Urinary bladder (tissue), 4 donors: ENCODE results near the gene BCCIP. TPM values are rescaled to one million over a fixed set of nuclear protein-coding genes. Genes with fewer than 3 reads are reported as not detected.

ENCODE experiments used
- DNase-seq: peaks from one replicate; pipeline ENCODE4 v3.0.0-alpha.2; 2015; ENCODE audit errors: extremely low spot score
- H3K27ac ChIP-seq: one replicate; pipeline ENCODE4 v1.5.1; 2013; ENCODE audit warnings: low read depth, mild to moderate bottlenecking, moderate library complexity
- H3K36me3 ChIP-seq: one replicate; pipeline ENCODE4 v1.6.1; 2013; ENCODE audit warnings: mild to moderate bottlenecking, moderate library complexity; ENCODE audit not compliant: insufficient read depth
- H3K4me1 ChIP-seq: one replicate; pipeline ENCODE4 v1.6.1; 2013; ENCODE audit warnings: mild to moderate bottlenecking, moderate library complexity; ENCODE audit not compliant: insufficient read depth
- H3K4me3 ChIP-seq: one replicate; pipeline ENCODE4 v1.5.1; 2013; ENCODE audit warnings: low read depth, low read length
- WGBS: extraction: QIAGEN DNeasy Blood & Tissue Kit; methylation state at CpG from one replicate; pipeline ENCODE4 v1.1.7; 2013; 5-methylcytosine and 5-hydroxymethylcytosine counted together
- polyA plus RNA-seq: library from polyadenylated mRNA; stranded (reverse); fragments of 200-250 nt; gene quantifications from one replicate; pipeline ENCODE4 v1.2.3, GENCODE V29; 2013
- total RNA-seq: library from RNA; depleted of rRNA; stranded (reverse); fragments of >200 nt; gene quantifications from one replicate; pipeline ENCODE4 v1.2.3, GENCODE V29; 2014
- donor health status: healthy with polysubstance abuse.
- donor health status: healthy.

BCCIP gene
- total and polyA plus RNA-seq, 2 donors: 38.8 to 48.0 TPM

DNA sequence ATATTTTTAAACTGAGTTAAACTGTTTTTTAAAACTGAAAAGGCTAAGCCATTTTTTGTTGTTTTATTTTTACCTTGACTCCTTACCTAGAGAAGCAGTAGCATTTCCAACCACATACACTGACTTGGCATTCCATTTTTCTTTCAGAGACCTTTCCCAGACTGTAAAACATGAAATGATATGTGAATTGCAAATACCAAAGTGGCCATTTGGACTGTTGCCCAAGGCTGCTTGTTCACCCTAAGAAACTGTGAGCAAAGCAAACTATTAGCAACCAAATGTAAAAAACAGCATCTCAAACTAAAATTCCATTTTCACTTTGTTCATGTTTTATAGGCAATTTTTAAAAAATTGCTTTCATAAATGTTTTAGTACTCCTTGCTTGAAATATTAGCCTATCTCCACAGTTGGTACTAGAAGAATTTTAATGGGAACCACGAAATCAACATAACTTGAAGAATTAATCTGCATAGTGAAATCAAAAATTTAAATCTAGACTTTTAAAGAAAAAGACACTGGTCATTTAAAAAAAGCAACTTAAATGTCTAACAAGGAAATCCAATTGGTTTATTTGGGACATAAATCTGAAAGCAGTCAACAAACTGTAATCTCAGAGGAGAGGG is 11.1 kb upstream of the BCCIP start:
- no peak for DNase-seq
- Histone ChIP-seq H3K4me1 (no peaks in the 10 kb centered on the region), H3K36me3 (no peaks in the 10 kb centered on the region), H3K27ac (no peak overlapping the region), H3K4me3 (no peak overlapping the region)
- 91% methylated on average over 1 of the region's 1 CpG for WGBS

DNA sequence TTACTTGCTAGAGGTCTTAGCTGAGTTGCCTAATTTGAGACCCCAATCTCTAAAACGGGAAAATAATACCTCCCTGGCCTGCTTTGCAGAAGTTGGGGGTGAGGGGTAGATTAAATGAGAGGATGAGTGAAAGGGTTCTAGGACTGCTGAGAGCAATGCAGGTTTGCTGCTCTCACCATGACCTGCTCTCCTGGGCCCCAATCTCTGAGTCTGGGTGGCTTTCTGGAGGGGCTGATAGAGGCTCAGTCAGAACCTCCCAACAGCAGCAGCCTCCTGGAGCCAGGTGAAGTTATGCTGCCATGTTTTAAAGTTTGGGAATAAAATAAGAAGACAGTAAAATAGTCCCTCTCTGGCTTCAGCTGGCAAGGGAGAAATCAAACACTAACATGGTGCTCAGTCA is 7.6 kb upstream of the BCCIP start:
- no peaks in the 10 kb centered on the region for H3K36me3 ChIP-seq
- no peak overlapping the region for H3K27ac ChIP-seq
- WGBS: 0% methylated on average over 1 of the region's 1 CpG
- DNase-seq: no peak
- no peak overlapping the region for H3K4me3 ChIP-seq
- H3K4me1 ChIP-seq: no peaks in the 10 kb centered on the region

DNA sequence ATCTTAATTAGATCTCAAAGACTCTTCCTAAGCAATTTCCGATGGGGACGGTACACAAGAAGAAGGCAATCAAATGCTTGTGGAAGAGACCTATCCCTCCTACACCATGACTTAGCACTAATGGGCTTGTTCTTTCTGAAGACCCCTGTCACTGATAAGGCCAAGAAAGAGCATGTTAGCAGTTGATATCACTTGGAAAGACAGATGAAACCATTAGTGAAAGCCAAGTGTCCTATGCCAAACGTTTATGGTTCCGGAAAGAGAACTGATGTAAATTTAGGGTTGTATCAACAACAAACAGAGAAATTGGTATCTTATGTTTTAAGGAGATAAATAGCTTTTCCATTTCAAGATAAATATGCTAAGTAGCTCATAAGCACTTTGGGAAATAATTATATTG is 6.8 kb upstream of the BCCIP start:
- WGBS: 87% methylated on average over 4 of the region's 4 CpGs
- no peak for DNase-seq
- Histone ChIP-seq H3K27ac (no peak overlapping the region), H3K36me3 (no peaks in the 10 kb centered on the region), H3K4me1 (no peaks in the 10 kb centered on the region), H3K4me3 (no peak overlapping the region)

DNA sequence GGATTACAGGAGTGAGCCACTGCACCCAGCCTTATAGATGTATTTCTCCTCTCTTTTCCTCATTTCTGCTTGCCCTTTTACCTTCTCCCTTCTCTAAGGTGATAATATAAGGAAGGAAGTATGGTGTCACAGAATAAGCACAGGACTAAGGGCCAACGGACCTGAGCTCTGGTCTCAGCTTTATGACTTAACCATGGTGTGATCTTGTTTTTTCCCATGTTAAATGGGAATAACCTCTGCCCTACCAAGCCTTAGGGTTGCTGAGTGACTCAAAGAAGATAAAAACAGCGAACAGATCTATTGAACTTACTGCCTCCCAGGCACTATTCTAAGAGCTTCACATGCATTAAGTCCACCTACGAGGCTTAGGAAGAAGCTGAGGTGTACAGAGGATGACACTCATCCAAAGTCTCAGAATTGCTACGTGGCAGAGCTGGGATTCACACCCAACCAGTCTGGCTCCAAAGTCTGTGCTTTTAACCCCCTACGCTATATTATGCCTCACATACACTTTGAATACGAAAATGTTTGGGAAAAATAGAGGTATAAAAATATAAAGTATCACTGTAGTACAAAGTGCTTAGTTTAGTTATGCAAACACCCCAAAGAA is 5.9 kb upstream of the BCCIP start:
- Histone ChIP-seq H3K4me3 (no peak overlapping the region), H3K36me3 (no peaks in the 10 kb centered on the region), H3K27ac (no peak overlapping the region), H3K4me1 (no peaks in the 10 kb centered on the region)
- WGBS: 84% methylated on average over 6 of the region's 6 CpGs
- no peak for DNase-seq

DNA sequence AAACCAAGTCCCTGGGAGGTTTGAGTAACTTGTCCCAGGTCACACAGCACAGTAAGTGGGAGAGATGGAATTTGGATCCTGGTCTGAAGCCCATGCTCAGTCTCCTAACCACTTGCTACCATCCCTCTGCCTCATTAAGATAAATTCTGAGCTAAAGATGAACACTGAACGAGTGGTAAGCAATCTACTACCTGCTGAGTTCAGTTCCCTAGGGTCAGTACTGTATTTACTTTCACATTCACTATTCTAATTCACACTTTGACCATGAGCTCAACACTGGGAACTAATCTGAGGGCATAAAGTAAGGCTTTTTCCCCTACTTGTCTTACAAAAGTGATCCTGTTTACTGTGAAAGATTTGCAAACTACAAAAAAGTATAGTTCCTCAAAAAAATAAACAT is 2.6 kb upstream of the BCCIP start:
- Histone ChIP-seq H3K36me3 (peaks cover under 1% of the 10 kb centered on the region), H3K27ac (no peak overlapping the region), H3K4me3 (no peak overlapping the region), H3K4me1 (peaks cover 2% of the 10 kb centered on the region)
- 79% methylated on average over 1 of the region's 1 CpG for WGBS
- no peak for DNase-seq

DNA sequence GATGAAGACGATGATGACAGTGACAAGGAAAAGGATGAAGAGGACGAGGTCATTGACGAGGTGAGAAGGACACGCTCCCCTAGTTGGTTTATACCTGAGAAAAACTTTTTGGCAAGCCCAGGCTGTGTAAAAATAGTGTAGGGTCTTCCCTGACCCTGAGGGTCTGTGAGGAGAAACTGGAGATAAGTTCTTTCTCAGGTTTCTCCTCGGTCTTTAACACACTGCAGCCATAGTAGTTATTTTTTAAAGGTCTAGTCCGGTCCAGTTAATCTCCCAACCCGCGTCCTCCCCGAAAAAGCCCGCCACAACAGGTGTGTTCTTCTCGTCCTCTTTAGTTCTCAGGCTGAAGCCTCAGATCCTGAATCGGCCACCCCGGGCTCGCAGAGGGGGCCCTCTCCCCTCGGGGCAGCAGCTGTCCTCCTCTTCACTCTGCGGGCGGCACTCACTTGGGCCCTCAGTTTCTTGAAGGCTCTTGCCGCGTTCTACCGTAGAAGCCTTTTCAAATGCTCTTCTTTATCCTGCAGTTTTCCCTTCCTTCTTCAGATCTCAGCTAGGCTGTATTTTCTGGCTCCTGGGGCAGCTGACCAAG is 411 bp downstream of the BCCIP start:
- WGBS: under 1% methylated on average over 20 of the region's 20 CpGs
- no peak for DNase-seq
- H3K27ac ChIP-seq: no peak overlapping the region
- H3K36me3 ChIP-seq: peaks cover 2% of the 10 kb centered on the region
- peak overlapping the region; percentile 84 for H3K4me3 ChIP-seq
- H3K4me1 ChIP-seq: peaks cover 2% of the 10 kb centered on the region

DNA sequence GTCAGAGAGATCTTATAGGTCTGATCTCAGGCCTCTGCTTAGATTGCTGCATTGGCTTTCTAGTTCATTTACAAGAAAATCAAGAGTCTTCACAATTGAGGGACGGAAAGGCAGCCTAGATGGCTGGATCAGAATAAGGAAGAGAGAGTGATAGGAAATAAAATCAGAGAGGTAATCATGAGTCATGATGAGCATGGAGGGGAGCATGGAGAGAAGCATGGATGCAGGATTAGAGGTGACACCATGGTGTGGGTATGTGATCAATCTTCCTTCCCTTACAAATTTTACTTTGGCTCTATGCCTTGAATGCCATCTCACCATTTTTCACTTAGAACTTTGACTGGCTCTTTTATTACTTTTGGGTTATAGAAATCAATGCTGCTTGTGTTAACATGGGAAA is 1.4 kb downstream of the BCCIP start:
- WGBS: 81% methylated on average over 1 of the region's 1 CpG
- DNase-seq: no peak

DNA sequence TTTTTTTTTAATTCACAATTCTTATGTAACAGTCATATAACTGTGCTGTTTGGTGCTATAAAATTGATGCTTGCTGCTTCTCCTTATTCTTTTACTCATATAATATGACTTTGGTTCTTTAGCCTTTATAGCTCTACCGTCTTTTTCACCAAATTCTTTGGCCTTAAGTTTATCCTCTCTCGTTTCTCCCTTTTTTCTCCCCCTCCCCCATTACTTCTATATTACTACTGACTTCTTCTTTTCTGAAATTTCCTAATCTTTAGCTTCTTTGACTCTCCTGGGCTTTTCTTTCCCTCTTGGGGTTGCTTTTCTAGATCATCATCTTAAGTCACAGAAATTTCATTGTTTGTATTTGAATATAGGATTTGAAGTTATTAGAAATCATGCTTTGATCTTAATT is 3.8 kb downstream of the BCCIP start:
- Histone ChIP-seq H3K36me3 (peaks cover 8% of the 10 kb centered on the region), H3K27ac (no peak overlapping the region), H3K4me3 (no peak overlapping the region), H3K4me1 (peaks cover 2% of the 10 kb centered on the region)
- no peak for DNase-seq
- WGBS: 83% methylated on average over 2 of the region's 2 CpGs

More for the DNA sequence above, 1.4 kb downstream of the BCCIP start:
- peaks cover 3% of the 10 kb centered on the region for H3K36me3 ChIP-seq
- H3K4me3 ChIP-seq: no peak overlapping the region
- peaks cover 2% of the 10 kb centered on the region for H3K4me1 ChIP-seq
- H3K27ac ChIP-seq: no peak overlapping the region

DNA sequence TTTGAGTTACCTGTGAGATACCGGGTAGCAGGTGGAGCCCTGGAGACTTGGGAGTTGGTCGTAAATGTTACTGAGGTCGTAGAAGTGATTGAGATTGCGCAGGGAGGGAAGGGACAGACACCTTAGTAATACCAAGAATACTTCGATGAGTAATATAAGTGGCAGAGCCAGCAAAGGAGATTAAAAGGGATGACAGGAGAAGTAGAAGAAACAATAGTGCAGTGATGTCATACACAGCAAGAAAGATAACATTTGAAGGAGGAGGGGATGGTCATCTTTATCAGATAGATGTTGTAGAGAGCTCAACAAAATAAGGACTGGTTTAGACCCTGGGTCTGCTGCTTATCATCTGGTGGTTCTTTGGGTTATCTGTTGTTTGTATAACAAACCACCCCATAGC is 5.0 kb downstream of the BCCIP start:
- no peak overlapping the region for H3K4me3 ChIP-seq
- H3K27ac ChIP-seq: no peak overlapping the region
- DNase-seq: no peak
- peaks cover 10% of the 10 kb centered on the region for H3K36me3 ChIP-seq
- 87% methylated on average over 5 of the region's 5 CpGs for WGBS
- peaks cover 2% of the 10 kb centered on the region for H3K4me1 ChIP-seq

DNA sequence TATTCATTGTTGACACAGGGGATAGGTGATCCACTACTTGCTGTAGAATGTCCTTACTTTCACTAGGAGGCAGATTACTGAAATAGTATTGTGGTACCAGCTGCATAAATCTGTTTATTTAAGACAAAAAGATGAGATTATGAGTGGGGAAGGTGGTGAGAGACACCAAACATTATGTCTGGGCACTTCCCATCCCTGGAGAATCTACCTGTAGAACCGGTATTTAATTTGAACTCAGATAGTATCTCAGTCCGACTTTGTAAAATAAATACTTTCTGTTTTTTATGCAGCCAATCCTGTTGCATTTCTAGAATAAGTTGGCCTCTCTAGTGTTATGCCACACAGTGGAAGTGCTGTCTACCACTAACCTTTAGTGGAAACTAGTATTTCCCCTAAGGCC is 13.4 kb downstream of the BCCIP start:
- Histone ChIP-seq H3K4me3 (no peak overlapping the region), H3K4me1 (no peaks in the 10 kb centered on the region), H3K36me3 (peaks cover 4% of the 10 kb centered on the region), H3K27ac (no peak overlapping the region)
- 78% methylated on average over 2 of the region's 2 CpGs for WGBS
- no peak for DNase-seq

DNA sequence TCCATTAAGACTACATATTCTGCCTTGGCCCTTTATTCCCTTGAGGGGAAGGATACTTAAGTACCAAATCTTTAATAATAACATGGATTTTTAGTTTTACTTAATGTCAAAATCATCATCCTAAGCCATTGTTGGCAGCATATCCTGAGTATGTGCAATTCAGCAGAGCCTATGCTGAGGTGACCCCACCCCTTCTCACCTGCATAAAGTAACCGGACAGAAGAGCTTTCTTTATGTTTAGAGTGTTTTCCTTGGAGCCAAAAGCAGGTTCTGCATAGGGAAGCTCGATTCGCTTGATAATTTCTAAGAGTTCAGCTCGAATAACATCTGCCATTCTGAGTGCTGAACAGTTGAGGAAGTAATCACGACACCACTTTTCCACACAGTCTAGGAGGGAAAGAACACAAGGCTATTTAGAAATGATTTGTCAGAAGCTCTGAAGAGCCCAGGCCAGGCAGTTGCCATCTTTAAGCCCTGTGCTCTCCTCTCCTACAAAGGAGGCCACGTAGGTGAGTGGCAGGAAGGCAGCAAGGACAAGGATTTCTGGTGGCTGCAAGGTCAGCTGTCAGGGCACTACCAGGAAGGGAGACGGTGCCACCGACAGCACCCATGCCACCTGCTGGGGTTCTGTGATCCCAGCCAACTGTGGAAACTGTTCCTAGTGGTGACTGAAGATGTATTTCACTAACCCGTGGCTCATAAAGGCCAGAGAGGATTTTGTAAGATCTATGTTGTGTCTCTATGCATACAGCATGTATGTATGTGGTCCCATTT is 15.6 kb downstream of the BCCIP start:
- no peak for DNase-seq
- Histone ChIP-seq H3K27ac (no peak overlapping the region), H3K4me1 (no peaks in the 10 kb centered on the region), H3K4me3 (no peak overlapping the region), H3K36me3 (no peaks in the 10 kb centered on the region)
- WGBS: 90% methylated on average over 9 of the region's 9 CpGs

DNA sequence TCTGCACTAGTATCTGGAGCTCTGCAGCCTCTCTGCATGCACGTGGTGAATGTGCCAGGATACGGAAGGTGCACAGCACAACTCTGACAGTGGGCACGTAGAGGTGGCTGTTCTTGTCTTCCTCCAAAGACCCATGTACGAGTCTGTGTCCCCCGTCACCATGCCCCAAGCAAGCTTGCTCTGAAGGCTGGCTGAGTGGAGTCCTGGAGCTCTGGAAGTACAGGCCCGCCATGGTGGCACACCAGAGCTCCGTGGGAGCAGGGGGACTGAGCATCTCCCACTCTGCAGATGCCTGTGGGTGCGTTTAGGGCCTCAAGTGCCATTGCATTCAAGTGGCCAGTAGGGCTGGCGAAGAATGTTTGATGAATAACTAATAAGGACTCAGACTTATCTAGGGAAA is 17.1 kb downstream of the BCCIP start:
- no peak for DNase-seq
- Histone ChIP-seq H3K4me1 (no peaks in the 10 kb centered on the region), H3K36me3 (no peaks in the 10 kb centered on the region), H3K4me3 (no peak overlapping the region), H3K27ac (no peak overlapping the region)
- WGBS: 92% methylated on average over 9 of the region's 9 CpGs

DNA sequence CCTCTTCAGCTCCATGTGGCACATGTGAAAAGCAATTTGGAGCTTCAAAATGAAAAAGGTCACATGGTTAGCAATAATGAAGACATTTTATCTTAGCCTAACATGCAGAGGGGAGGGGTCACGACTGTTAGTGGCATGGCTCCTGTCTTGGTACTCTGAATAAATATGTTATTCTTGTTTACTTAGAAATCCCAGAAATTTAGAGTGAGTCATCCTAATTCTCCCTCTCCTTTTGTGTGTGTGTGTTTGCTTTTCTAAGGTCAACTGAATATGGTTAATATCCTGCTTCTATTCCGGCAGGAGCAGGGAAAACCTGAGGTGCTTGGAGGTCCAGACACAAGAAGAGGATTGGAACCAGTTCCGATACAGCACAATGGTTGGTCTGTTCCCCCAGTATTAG is 17.6 kb downstream of the BCCIP start:
- Histone ChIP-seq H3K4me3 (no peak overlapping the region), H3K4me1 (no peaks in the 10 kb centered on the region), H3K27ac (no peak overlapping the region), H3K36me3 (no peaks in the 10 kb centered on the region)
- DNase-seq: no peak
- WGBS: 93% methylated on average over 3 of the region's 3 CpGs
